ENCODE data around the gene KAZN. TPM values are rescaled to one million over a fixed set of nuclear protein-coding genes. Genes with fewer than 3 reads are reported as not detected.

Gene KAZN
- total and polyA plus RNA-seq, 12 donors: 1.1 to 6.5 (median 1.9) TPM

DNA sequence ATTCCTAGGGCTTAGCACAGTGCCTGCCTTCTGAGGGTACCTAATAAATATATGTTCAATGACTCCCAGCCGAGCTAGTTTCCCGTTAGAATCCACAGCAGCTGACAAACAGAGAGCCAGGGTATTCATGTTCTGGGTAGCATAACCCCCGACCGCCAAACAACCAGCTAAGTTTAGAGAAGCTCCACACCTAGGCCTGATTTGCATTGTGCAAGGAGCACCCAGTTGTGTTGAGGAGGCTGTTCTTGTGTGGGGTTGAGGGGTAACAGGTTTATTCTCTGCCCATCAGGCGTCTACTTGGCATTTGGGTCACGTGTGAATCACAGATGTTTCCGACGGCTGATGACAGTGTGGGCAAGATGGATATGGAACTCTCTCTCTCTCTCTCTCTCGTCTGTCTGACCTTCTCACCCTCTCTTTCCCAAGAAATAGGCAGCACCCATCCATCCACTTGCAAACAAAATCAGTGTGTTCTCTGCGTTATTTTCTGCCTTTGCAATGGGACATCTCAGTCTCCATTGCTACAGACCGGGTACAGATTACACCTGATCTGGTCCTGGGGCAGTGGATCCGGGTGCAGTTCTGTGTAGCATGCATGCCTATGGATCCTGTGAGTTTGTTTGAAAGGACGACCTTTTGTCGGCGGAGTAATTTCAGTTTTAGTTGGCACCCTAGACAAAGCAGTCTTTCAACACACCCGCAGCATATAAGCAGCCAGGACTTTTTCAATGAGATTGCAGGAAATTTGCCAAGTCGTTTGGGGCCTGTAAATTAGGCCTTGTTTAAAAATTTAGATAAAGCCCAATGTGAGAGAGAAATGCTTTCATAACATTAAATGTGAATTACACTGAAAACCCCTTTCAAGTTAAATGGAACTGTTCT is 29.4 kb downstream of the KAZN start:
- TF ChIP-seq, protein P1, sequence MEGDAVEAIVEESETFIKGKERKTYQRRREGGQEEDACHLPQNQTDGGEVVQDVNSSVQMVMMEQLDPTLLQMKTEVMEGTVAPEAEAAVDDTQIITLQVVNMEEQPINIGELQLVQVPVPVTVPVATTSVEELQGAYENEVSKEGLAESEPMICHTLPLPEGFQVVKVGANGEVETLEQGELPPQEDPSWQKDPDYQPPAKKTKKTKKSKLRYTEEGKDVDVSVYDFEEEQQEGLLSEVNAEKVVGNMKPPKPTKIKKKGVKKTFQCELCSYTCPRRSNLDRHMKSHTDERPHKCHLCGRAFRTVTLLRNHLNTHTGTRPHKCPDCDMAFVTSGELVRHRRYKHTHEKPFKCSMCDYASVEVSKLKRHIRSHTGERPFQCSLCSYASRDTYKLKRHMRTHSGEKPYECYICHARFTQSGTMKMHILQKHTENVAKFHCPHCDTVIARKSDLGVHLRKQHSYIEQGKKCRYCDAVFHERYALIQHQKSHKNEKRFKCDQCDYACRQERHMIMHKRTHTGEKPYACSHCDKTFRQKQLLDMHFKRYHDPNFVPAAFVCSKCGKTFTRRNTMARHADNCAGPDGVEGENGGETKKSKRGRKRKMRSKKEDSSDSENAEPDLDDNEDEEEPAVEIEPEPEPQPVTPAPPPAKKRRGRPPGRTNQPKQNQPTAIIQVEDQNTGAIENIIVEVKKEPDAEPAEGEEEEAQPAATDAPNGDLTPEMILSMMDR (IDR thresholded peaks at IDR 0.05): no peak
- ATAC-seq (peak in 2 of 8 donors; percentile 5 to 15), DNase-seq (no peak)
- Histone ChIP-seq H3K9me3 (peaks cover 0 to 5% (median 0%) of the 10 kb centered on the region in 11 donors), H3K4me3 (no peak overlapping the region), H3K36me3 (no peaks in the 10 kb centered on the region), H3K27me3 (peaks cover 0 to 24% (median 1%) of the 10 kb centered on the region in 7 donors), H3K4me1 (peaks cover 0 to 14% (median 0%) of the 10 kb centered on the region in 9 donors), H3K27ac (peak overlapping the region in 1 of 10 donors; percentile 20)
- 41 to 44% methylated on average over 17 of the region's 17 CpGs for WGBS, 2 donors
- intact Hi-C loops (cut with DNase I): loop anchor here in 1 of 10 donors (2.0 kb wide), 1 partner anchor 21 kb away; no protein-coding TSS in a partner anchor

GRCh38 chr1:14629363-14630014 is 31.0 kb downstream of the KAZN start:
- no peak for ATAC-seq
- H3K27me3 ChIP-seq: peaks cover 0 to 33% (median 10%) of the 10 kb centered on the region in 7 donors
- WGBS, 2 donors: 92 to 94% methylated on average over 16 of the region's 16 CpGs
- peaks cover 0 to 14% (median 0%) of the 10 kb centered on the region in 9 donors for H3K4me1 ChIP-seq
- H3K36me3 ChIP-seq: no peaks in the 10 kb centered on the region
- no peak overlapping the region for H3K27ac ChIP-seq
- H3K4me3 ChIP-seq: no peak overlapping the region
- no peak for DNase-seq
- TF ChIP-seq, protein P1 (IDR thresholded peaks at IDR 0.05): no peak
- H3K9me3 ChIP-seq: no peaks in the 10 kb centered on the region
- intact Hi-C loops (cut with DNase I): loop anchor here in 1 of 10 donors (2.0 kb wide), 1 partner anchor 19 kb away; no protein-coding TSS in a partner anchor

DNA sequence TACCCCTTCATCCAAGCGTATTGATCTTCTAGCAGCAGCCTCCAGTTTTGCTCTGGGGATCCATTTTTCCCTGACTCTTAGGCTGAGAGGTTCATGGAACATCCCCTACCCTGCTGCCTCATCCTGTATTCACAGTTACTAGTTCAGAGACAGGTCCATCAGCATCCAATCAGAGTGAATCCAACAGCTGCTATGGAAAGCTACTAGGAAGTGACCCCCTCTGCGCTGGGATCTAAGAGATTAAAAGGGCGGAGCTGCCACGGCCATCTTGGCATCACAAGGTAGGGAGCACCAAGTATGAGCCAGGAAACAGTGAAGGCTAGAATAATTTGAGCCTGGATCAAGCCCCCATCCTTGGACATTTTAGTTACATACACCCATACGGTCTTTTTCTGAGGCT is 32.5 kb downstream of the KAZN start:
- Histone ChIP-seq H3K27me3 (peaks cover 0 to 33% (median 13%) of the 10 kb centered on the region in 7 donors), H3K27ac (no peak overlapping the region), H3K4me3 (no peak overlapping the region), H3K36me3 (no peaks in the 10 kb centered on the region), H3K9me3 (no peaks in the 10 kb centered on the region), H3K4me1 (peaks cover 0 to 14% (median 0%) of the 10 kb centered on the region in 9 donors)
- TF ChIP-seq, protein P1 (IDR thresholded peaks at IDR 0.05): no peak
- 92% methylated on average over 5 of the region's 5 CpGs for WGBS, 2 donors
- intact Hi-C loops (cut with DNase I): no loop called here
- no peak for DNase-seq
- no peak for ATAC-seq

GRCh38 chr1:14631421-14631820 is 32.9 kb downstream of the KAZN start:
- H3K4me1 ChIP-seq: peaks cover 0 to 14% (median 0%) of the 10 kb centered on the region in 9 donors
- 70 to 72% methylated on average over 10 of the region's 10 CpGs for WGBS, 2 donors
- DNase-seq (no peak), ATAC-seq (no peak)
- peaks cover 0 to 31% (median 16%) of the 10 kb centered on the region in 7 donors for H3K27me3 ChIP-seq
- no peak overlapping the region for H3K27ac ChIP-seq
- H3K36me3 ChIP-seq: no peaks in the 10 kb centered on the region
- H3K4me3 ChIP-seq: no peak overlapping the region
- intact Hi-C loops (cut with DNase I): no loop called here
- H3K9me3 ChIP-seq: no peaks in the 10 kb centered on the region
- TF ChIP-seq, protein P1 (IDR thresholded peaks at IDR 0.05): no peak
